ENCODE results near the gene KRTAP9-6.
"Not testable (repeated sequence)": the region's sequence is repeated elsewhere in the genome, so short reads cannot be mapped to it uniquely, and the experiment has no call there.

The KRTAP9-6 gene

GRCh38 chr17:41265078-41265477 lies at the start of gene KRTAP9-6:
KRTAP9-6 (plus strand) TSS chr17:41265378; CDS start chr17:41265378, 0 bp downstream.
- no peak within 1 kb of the TSS for H3K4me3 ChIP-seq
- H3K27ac ChIP-seq: no peak within 1 kb of the TSS

- no peak overlapping the region for H3K4me3 ChIP-seq
- H3K27ac ChIP-seq: no peak overlapping the region
These were observed 49.5 kb upstream of the KRTAP9-6 start for GRCh38 chr17:41215681-41216080.

GRCh38 chr17:41223821-41224220 lies 41.4 kb upstream of the KRTAP9-6 start:
- Histone ChIP-seq H3K27ac (no peak overlapping the region), H3K4me3 (no peak overlapping the region)

- no peak overlapping the region for H3K4me3 ChIP-seq
- no peak overlapping the region for H3K27ac ChIP-seq
These were observed 39.1 kb upstream of the KRTAP9-6 start for GRCh38 chr17:41226051-41226450.

GRCh38 chr17:41226598-41227095 lies 38.5 kb upstream of the KRTAP9-6 start, which contains the start of gene KRTAP9-2:
KRTAP9-2 (plus strand) TSS chr17:41226648; CDS start chr17:41226655, 7 bp downstream.
- H3K4me3 ChIP-seq, H3K27ac ChIP-seq: not testable (repeated sequence)

- H3K27ac ChIP-seq: no peak overlapping the region
- no peak overlapping the region for H3K4me3 ChIP-seq
These were observed 35.1 kb upstream of the KRTAP9-6 start for GRCh38 chr17:41230094-41230493.

- no peak overlapping the region for H3K4me3 ChIP-seq
- no peak overlapping the region for H3K27ac ChIP-seq
These were observed 33.4 kb upstream of the KRTAP9-6 start for GRCh38 chr17:41231731-41232130.

- H3K27ac ChIP-seq, H3K4me3 ChIP-seq: not testable (repeated sequence)
These were observed 32.6 kb upstream of the KRTAP9-6 start, which contains the start of gene KRTAP9-3 for GRCh38 chr17:41232399-41233105. KRTAP9-3 (plus strand) TSS chr17:41232449; CDS start chr17:41232502, 53 bp downstream.

- not testable (repeated sequence) for H3K27ac ChIP-seq, H3K4me3 ChIP-seq
These were observed 28.1 kb upstream of the KRTAP9-6 start for GRCh38 chr17:41237116-41237515.

- not testable (repeated sequence) for H3K27ac ChIP-seq, H3K4me3 ChIP-seq
These were observed 27.2 kb upstream of the KRTAP9-6 start, which contains the start of gene KRTAP9-8 for GRCh38 chr17:41237949-41238437. KRTAP9-8 (plus strand) TSS chr17:41237999; CDS start chr17:41238052, 53 bp downstream.

GRCh38 chr17:41246995-41247787 lies 18.0 kb upstream of the KRTAP9-6 start:
- H3K27ac ChIP-seq, H3K4me3 ChIP-seq: not testable (repeated sequence)

- H3K4me3 ChIP-seq: not testable (repeated sequence)
These were observed 15.4 kb upstream of the KRTAP9-6 start, which contains the start of gene KRTAP9-4 for GRCh38 chr17:41249637-41250240. KRTAP9-4 (plus strand) TSS chr17:41249687; CDS start chr17:41249721, 34 bp downstream.

GRCh38 chr17:41251261-41251660 lies 13.9 kb upstream of the KRTAP9-6 start:
- H3K27ac ChIP-seq: no peak overlapping the region
- H3K4me3 ChIP-seq: no peak overlapping the region

More at GRCh38 chr17:41249637-41250240, 15.4 kb upstream of the KRTAP9-6 start, which contains the start of gene KRTAP9-4:
- not testable (repeated sequence) for H3K27ac ChIP-seq

GRCh38 chr17:41254861-41255260 lies 10.3 kb upstream of the KRTAP9-6 start:
- no peak overlapping the region for H3K27ac ChIP-seq

GRCh38 chr17:41255381-41256290 lies 9.5 kb upstream of the KRTAP9-6 start, which contains the start of gene KRTAP9-9:
KRTAP9-9 (plus strand) TSS chr17:41255384.
- not testable (repeated sequence) for H3K4me3 ChIP-seq, H3K27ac ChIP-seq

More at GRCh38 chr17:41254861-41255260, 10.3 kb upstream of the KRTAP9-6 start:
- no peak overlapping the region for H3K4me3 ChIP-seq

GRCh38 chr17:41256291-41256685 lies 8.9 kb upstream of the KRTAP9-6 start:
- no peak overlapping the region for H3K27ac ChIP-seq
- no peak overlapping the region for H3K4me3 ChIP-seq

- no peak overlapping the region for H3K27ac ChIP-seq
- H3K4me3 ChIP-seq: no peak overlapping the region
These were observed 6.8 kb upstream of the KRTAP9-6 start for GRCh38 chr17:41258406-41258805.

GRCh38 chr17:41263212-41263611 lies 2.0 kb upstream of the KRTAP9-6 start:
- Histone ChIP-seq H3K4me3 (no peak overlapping the region), H3K27ac (no peak overlapping the region)

- H3K4me3 ChIP-seq: no peak overlapping the region
- H3K27ac ChIP-seq: no peak overlapping the region
These were observed 579 bp upstream of the KRTAP9-6 start for GRCh38 chr17:41264599-41264998.

All from skin epidermis (tissue), 12 donors.